Urinary bladder (tissue), 4 donors: ENCODE data around the gene MEIS3. TPM values are rescaled to one million over a fixed set of nuclear protein-coding genes. Genes with fewer than 3 reads are reported as not detected.

ENCODE experiments used
- DNase-seq: peaks from one replicate; pipeline ENCODE4 v3.0.0-alpha.2; 2015; ENCODE audit errors: extremely low spot score
- H3K27ac ChIP-seq: one replicate; pipeline ENCODE4 v1.5.1; 2013; ENCODE audit warnings: low read depth, mild to moderate bottlenecking, moderate library complexity
- H3K36me3 ChIP-seq: one replicate; pipeline ENCODE4 v1.6.1; 2013; ENCODE audit warnings: mild to moderate bottlenecking, moderate library complexity; ENCODE audit not compliant: insufficient read depth
- H3K4me1 ChIP-seq: one replicate; pipeline ENCODE4 v1.6.1; 2013; ENCODE audit warnings: mild to moderate bottlenecking, moderate library complexity; ENCODE audit not compliant: insufficient read depth
- H3K4me3 ChIP-seq: one replicate; pipeline ENCODE4 v1.5.1; 2013; ENCODE audit warnings: low read depth, low read length
- WGBS: extraction: QIAGEN DNeasy Blood & Tissue Kit; methylation state at CpG from one replicate; pipeline ENCODE4 v1.1.7; 2013; 5-methylcytosine and 5-hydroxymethylcytosine counted together
- polyA plus RNA-seq: library from polyadenylated mRNA; stranded (reverse); fragments of 200-250 nt; gene quantifications from one replicate; pipeline ENCODE4 v1.2.3, GENCODE V29; 2013
- total RNA-seq: library from RNA; depleted of rRNA; stranded (reverse); fragments of >200 nt; gene quantifications from one replicate; pipeline ENCODE4 v1.2.3, GENCODE V29; 2014
- donor health status: healthy with polysubstance abuse.
- donor health status: healthy.

Gene MEIS3
- total and polyA plus RNA-seq, 2 donors = 32.6 to 58.5 TPM

- Histone ChIP-seq H3K4me3 (no peak overlapping the region), H3K36me3 (peaks cover 11% of the 10 kb centered on the region), H3K4me1 (no peaks in the 10 kb centered on the region), H3K27ac (no peak overlapping the region)
- DNase-seq = no peak
- WGBS = 93% methylated on average over 21 of the region's 21 CpGs
These were observed 57.0 kb downstream of the MEIS3 start for GRCh38 chr19:47362321-47362720.

GRCh38 chr19:47358936-47359335 is 60.4 kb downstream of the MEIS3 start:
- WGBS = 76% methylated on average over 6 of the region's 6 CpGs
- H3K36me3 ChIP-seq = peaks cover 15% of the 10 kb centered on the region
- DNase-seq = no peak
- H3K27ac ChIP-seq = no peak overlapping the region
- H3K4me1 ChIP-seq = no peaks in the 10 kb centered on the region
- no peak overlapping the region for H3K4me3 ChIP-seq

GRCh38 chr19:47357788-47358680 is 61.3 kb downstream of the MEIS3 start:
- no peak for DNase-seq
- H3K4me1 ChIP-seq = no peaks in the 10 kb centered on the region
- no peak overlapping the region for H3K4me3 ChIP-seq
- WGBS = 96% methylated on average over 28 of the region's 28 CpGs
- H3K27ac ChIP-seq = no peak overlapping the region
- peaks cover 17% of the 10 kb centered on the region for H3K36me3 ChIP-seq

GRCh38 chr19:47356900-47357299 is 62.4 kb downstream of the MEIS3 start:
- H3K4me3 ChIP-seq = no peak overlapping the region
- no peak for DNase-seq
- no peaks in the 10 kb centered on the region for H3K4me1 ChIP-seq
- H3K27ac ChIP-seq = no peak overlapping the region
- 95% methylated on average over 6 of the region's 6 CpGs for WGBS
- peaks cover 17% of the 10 kb centered on the region for H3K36me3 ChIP-seq

GRCh38 chr19:47353307-47353712 is 66.0 kb downstream of the MEIS3 start:
- Histone ChIP-seq H3K4me1 (no peaks in the 10 kb centered on the region), H3K36me3 (peaks cover 10% of the 10 kb centered on the region)
- WGBS = 91% methylated on average over 24 of the region's 24 CpGs

More at GRCh38 chr19:47353307-47353712, 66.0 kb downstream of the MEIS3 start:
- Histone ChIP-seq H3K27ac (no peak overlapping the region), H3K4me3 (no peak overlapping the region)
- DNase-seq = no peak

Other genes with a start within 250 kb of the MEIS3 start
- 1.3 TPM for gene BBC3, start 188.3 kb downstream of the MEIS3 start, total RNA-seq
- gene BBC3, start 188.3 kb downstream of the MEIS3 start, polyA plus RNA-seq = 6.7 TPM
- 8.0 TPM for gene CCDC9, start 163.0 kb downstream of the MEIS3 start, total RNA-seq
- 36.6 TPM for gene CCDC9, start 163.0 kb downstream of the MEIS3 start, polyA plus RNA-seq
- gene INAFM1, start 144.6 kb downstream of the MEIS3 start, total RNA-seq = 2.8 TPM
- gene INAFM1, start 144.6 kb downstream of the MEIS3 start, polyA plus RNA-seq = 32.0 TPM
- 1.8 TPM for gene C5AR1, start 109.7 kb downstream of the MEIS3 start, total RNA-seq
- 19.0 TPM for gene C5AR1, start 109.7 kb downstream of the MEIS3 start, polyA plus RNA-seq
- 0.85 TPM for gene C5AR2, start 87.4 kb downstream of the MEIS3 start, total RNA-seq
- 4.9 TPM for gene C5AR2, start 87.4 kb downstream of the MEIS3 start, polyA plus RNA-seq
- gene DHX34, start 70.2 kb downstream of the MEIS3 start, total RNA-seq = 9.5 TPM
- 13.9 TPM for gene DHX34, start 70.2 kb downstream of the MEIS3 start, polyA plus RNA-seq
- gene SLC8A2, start 52.4 kb upstream of the MEIS3 start, total RNA-seq = 1.5 TPM
- gene SLC8A2, start 52.4 kb upstream of the MEIS3 start, polyA plus RNA-seq = 10.2 TPM
- 3.0 TPM for gene KPTN, start 64.7 kb upstream of the MEIS3 start, total RNA-seq
- 10.2 TPM for gene KPTN, start 64.7 kb upstream of the MEIS3 start, polyA plus RNA-seq
- gene NAPA, start 95.5 kb upstream of the MEIS3 start, total RNA-seq = 33.4 TPM
- gene NAPA, start 95.5 kb upstream of the MEIS3 start, polyA plus RNA-seq = 107 TPM
- gene ZNF541, start 153.6 kb upstream of the MEIS3 start, total RNA-seq = 0.16 TPM
- gene ZNF541, start 153.6 kb upstream of the MEIS3 start, polyA plus RNA-seq = 0.25 TPM
- 5.9 TPM for gene BICRA, start 189.6 kb upstream of the MEIS3 start, total RNA-seq
- 10.9 TPM for gene BICRA, start 189.6 kb upstream of the MEIS3 start, polyA plus RNA-seq